LNCaP clone FGC (cell line): ENCODE results near the gene MYO7A.

ENCODE experiments used
- DNase-seq: peaks from one replicate; pipeline ENCODE4 v3.0.0-alpha.2; 2011; ENCODE audit warnings: low read depth
- H3K4me3 ChIP-seq: 2 replicates; pipeline ENCODE4 v1.5.1; 2011; ENCODE audit warnings: mild to moderate bottlenecking, low read depth, low read length, control low read depth
- CTCF ChIP-seq: IDR thresholded peaks from 2 replicates; pipeline ENCODE4 v1.5.1; 2012; ENCODE audit warnings: mild to moderate bottlenecking; ENCODE audit not compliant: control insufficient read depth, insufficient read depth; ENCODE audit errors: extremely low read depth

Gene MYO7A

DNA sequence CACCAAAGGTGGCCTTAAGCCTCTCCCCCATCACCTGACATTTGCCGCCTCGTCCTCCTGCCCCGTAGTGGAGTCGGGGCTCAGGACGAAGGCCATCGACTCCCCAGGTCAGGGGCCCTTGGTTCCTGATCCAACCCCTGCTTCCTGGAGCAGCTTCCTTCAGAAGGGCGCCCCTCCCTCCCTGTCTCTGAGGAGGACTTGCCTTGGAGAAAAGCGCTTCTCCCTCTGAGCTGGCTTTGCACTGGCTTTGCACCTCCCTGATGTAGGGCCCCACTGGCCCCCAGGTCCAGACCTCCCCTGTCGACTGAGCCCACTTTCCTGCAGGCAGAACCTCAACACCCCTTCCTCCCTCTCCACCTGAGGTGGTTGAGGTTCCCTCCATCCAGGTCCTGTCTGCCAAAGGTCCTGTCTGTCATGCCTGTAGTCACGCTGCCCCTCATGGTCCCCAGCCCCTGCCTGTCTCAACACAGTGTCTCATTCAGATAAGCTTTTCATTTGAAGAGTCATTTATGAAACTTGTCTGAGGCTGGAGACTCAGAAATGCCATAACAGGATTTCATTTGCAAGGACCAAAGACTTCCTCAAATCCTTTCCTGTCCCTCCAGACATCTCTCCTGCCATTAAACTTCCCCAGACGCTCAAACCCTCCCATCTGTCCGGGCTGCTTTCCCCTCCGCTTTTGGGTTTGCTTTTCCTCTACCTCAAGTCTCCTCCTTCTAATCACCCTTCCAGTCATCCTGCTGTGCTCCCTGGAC lies 78.4 kb downstream of the MYO7A start:
- DNase-seq, result no peak
- H3K4me3 ChIP-seq, result no peak overlapping the region
- TF ChIP-seq CTCF, result no peak

DNA sequence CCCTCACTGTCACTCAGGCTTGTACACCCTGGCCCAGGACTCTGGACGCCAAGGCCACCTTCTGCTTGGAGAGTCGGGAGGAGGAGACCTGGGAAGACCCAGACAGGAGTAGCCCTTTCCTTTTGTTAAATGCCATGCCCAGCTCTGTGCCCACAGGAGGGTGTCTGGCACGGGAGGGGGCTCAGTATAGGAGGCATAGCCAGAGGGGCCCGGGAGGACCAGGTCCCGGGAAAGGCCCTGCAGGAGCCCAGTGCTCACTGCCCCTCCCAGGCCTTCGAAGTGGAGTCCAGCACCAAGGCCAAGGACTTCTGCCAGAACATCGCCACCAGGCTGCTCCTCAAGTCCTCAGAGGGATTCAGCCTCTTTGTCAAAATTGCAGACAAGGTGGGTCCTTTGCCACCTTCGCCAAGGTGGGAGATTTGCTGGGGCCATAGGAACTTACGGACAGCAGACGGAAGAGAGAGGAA lies 79.0 kb downstream of the MYO7A start:
- TF ChIP-seq CTCF, result no peak
- H3K4me3 ChIP-seq, result no peak overlapping the region

DNA sequence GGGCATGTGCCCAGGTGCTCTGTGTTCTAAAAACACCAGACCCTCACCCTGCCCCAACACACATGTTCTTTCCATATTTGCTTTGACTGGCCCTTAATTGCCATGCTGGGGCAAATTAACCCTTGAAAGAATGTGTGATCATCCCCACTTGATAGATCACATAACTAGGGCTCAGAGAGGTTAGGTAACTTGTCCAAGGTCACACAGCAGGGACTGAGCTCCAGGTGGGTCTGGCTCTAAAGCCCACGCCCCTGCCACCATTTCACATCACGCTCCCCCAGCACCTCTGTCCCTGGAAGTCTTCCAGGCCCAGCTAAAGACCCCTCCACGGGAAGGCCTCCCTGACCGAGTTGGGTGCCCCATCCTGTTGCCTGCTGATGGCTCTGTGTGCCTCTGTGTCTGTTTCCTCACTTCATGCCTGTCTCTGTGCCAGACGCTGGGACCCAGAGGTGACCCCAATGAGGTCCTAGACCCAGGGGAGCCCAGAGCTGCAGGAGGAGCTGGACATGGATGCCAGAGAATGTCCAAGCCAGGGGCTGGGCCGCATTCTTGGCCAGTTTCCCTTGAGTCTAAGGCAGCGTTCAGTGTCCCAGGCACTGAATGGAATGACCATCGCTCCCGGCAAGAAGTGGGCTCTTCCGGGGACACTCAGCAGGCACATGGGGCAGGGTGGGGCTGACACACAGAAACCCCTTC lies 79.7 kb downstream of the MYO7A start:
- no peak for DNase-seq
- TF ChIP-seq CTCF, result no peak
- no peak overlapping the region for H3K4me3 ChIP-seq

More for the DNA sequence above, 79.0 kb downstream of the MYO7A start:
- DNase-seq, result no peak

GRCh38 chr11:77208535-77208934 lies 80.5 kb downstream of the MYO7A start:
- no peak overlapping the region for H3K4me3 ChIP-seq
- no peak for TF ChIP-seq CTCF
- DNase-seq, result no peak

DNA sequence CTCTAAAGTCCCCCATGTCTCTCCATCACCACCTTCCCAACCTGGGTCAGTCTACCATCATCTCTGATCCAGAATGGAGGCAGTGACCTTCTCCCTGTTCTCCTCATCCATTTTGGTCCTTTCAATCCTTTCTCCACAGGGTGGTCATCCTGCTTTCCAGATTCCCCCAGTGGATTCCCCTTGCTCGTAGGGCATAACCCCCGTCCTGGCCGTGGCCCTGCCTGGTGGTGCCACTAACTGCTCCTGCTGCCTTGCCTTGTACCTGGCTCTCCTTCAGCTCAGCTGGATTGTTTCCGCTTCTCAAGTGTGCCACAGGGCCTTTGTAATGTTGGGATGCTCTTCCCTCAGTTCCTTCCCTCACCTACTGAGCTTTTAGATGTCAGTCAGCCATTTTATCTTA lies 81.6 kb downstream of the MYO7A start:
- H3K4me3 ChIP-seq, result no peak overlapping the region
- no peak for TF ChIP-seq CTCF
- no peak for DNase-seq

GRCh38 chr11:77211040-77211451 lies 83.0 kb downstream of the MYO7A start:
- TF ChIP-seq CTCF, result no peak
- no peak for DNase-seq

More at GRCh38 chr11:77211040-77211451, 83.0 kb downstream of the MYO7A start:
- no peak overlapping the region for H3K4me3 ChIP-seq
